ENCODE data around the gene C2CD4C. TPM values are rescaled to one million over a fixed set of nuclear protein-coding genes. Genes with fewer than 3 reads are reported as not detected.

Gene C2CD4C
- polyA plus RNA-seq, 3 donors = not detected

DNA sequence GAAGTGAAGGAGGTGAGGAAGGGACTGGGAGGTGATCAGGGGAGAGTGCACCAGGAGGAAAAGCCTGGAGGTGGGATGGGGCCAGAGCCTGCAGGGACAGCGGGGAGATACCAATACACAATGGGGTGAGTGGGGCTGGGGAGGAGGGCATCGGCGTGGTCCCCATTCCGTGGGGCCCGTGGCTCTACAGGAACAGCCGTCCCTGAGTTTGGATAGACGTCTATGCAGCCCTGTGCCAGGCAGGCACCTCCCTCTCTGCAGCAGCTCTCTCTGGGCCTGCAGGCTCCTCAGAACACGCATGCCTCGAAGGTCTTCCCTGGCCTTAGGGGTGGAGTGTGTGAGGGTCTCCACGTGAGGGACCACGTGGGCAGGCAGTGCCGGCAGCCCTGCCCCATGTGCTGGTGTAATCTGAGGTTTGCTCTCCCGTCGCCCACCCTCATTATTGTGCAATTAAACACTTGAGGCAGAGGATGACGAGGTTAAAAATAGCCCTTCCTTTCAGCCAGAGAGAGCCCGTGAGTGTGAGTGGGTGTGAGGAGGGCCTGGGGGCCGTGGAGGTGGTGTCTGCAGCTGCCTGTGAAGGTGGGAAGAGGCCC, 16.5 kb downstream of the C2CD4C start:
- intact Hi-C loops (cut with micrococcal nuclease) = no loop called here
- Mint-ChIP-seq H3K36me3 (no peaks in the 10 kb centered on the region), H3K27ac (no peak overlapping the region), H3K27me3 (ENCODE audit: low read depth in 3 of 3) (peaks cover 13 to 14% (median 13%) of the 10 kb centered on the region in 3 donors), H3K4me3 (no peak overlapping the region), H3K9me3 (peaks cover 20 to 36% (median 31%) of the 10 kb centered on the region in 7 donors), H3K4me1 (peaks cover 4% of the 10 kb centered on the region)
- no peak for TF ChIP-seq CTCF (IDR thresholded peaks at IDR 0.05)
- no peak for DNase-seq
- 60% methylated on average over 8 of the region's 17 CpGs for WGBS (ENCODE audit: insufficient coverage)
- Histone ChIP-seq H3K4me3 (replicated peaks in 1 of 3; ENCODE audit: low read depth in 2 of 3, low read length in 3 of 3) (no peak overlapping the region), H3K27ac (ENCODE audit: low read depth in 1 of 2, low read length in 2 of 2) (no peak overlapping the region), H3K4me1 (ENCODE audit: control insufficient read depth in 1 of 2, insufficient read depth in 2 of 2, low read length in 2 of 2) (no peaks in the 10 kb centered on the region), H3K27me3 (ENCODE audit: control insufficient read depth in 2 of 2, insufficient read depth in 2 of 2, low read length in 2 of 2) (peaks cover 0 to 4% of the 10 kb centered on the region in 2 donors), H3K36me3 (replicated peaks in 1 of 2; ENCODE audit: control insufficient read depth in 1 of 2, insufficient read depth in 2 of 2, low read length in 2 of 2) (no peaks in the 10 kb centered on the region), H4K20me1 (ENCODE audit: insufficient read depth, low read length) (no peaks in the 10 kb centered on the region), H3K9ac (ENCODE audit: insufficient read depth, low read length, poor library complexity, severe bottlenecking) (no peak overlapping the region), H2AFZ (ENCODE audit: insufficient read depth, low read depth, low read length, poor library complexity, severe bottlenecking) (no peak overlapping the region), H3K79me2 (ENCODE audit: insufficient read depth, low read length) (no peaks in the 10 kb centered on the region), H3K4me2 (replicated peaks; ENCODE audit: extremely low read depth, low read length, poor library complexity, severe bottlenecking) (no peak overlapping the region), H3K9me3 (replicated peaks in 1 of 2; ENCODE audit: control insufficient read depth in 1 of 2, insufficient read depth in 1 of 2, low read length in 2 of 2) (peaks cover 21 to 27% of the 10 kb centered on the region in 2 donors)

GRCh38 chr19:391726-392374, 17.1 kb downstream of the C2CD4C start:
- no peak for DNase-seq
- H2AFZ ChIP-seq (ENCODE audit: insufficient read depth, low read depth, low read length, poor library complexity, severe bottlenecking) = no peak overlapping the region
- 89% methylated on average over 27 of the region's 30 CpGs for WGBS (ENCODE audit: insufficient coverage)

More at GRCh38 chr19:391726-392374, 17.1 kb downstream of the C2CD4C start:
- Mint-ChIP-seq H3K9me3 (peaks cover 17 to 31% (median 27%) of the 10 kb centered on the region in 7 donors), H3K4me3 (no peak overlapping the region), H3K4me1 (peaks cover 4% of the 10 kb centered on the region), H3K27me3 (ENCODE audit: low read depth in 3 of 3) (peaks cover 16 to 19% (median 17%) of the 10 kb centered on the region in 3 donors), H3K36me3 (no peaks in the 10 kb centered on the region), H3K27ac (no peak overlapping the region)
- intact Hi-C loops (cut with micrococcal nuclease) = no loop called here
- Histone ChIP-seq H3K79me2 (ENCODE audit: insufficient read depth, low read length) (no peaks in the 10 kb centered on the region), H4K20me1 (ENCODE audit: insufficient read depth, low read length) (no peaks in the 10 kb centered on the region), H3K4me3 (replicated peaks in 1 of 3; ENCODE audit: low read depth in 2 of 3, low read length in 3 of 3) (no peak overlapping the region), H3K9me3 (replicated peaks in 1 of 2; ENCODE audit: control insufficient read depth in 1 of 2, insufficient read depth in 1 of 2, low read length in 2 of 2) (peaks cover 21 to 24% of the 10 kb centered on the region in 2 donors), H3K27ac (ENCODE audit: low read depth in 1 of 2, low read length in 2 of 2) (no peak overlapping the region), H3K4me2 (replicated peaks; ENCODE audit: extremely low read depth, low read length, poor library complexity, severe bottlenecking) (no peak overlapping the region), H3K9ac (ENCODE audit: insufficient read depth, low read length, poor library complexity, severe bottlenecking) (no peak overlapping the region), H3K27me3 (ENCODE audit: control insufficient read depth in 2 of 2, insufficient read depth in 2 of 2, low read length in 2 of 2) (peaks cover 0 to 5% of the 10 kb centered on the region in 2 donors), H3K36me3 (replicated peaks in 1 of 2; ENCODE audit: control insufficient read depth in 1 of 2, insufficient read depth in 2 of 2, low read length in 2 of 2) (no peaks in the 10 kb centered on the region), H3K4me1 (ENCODE audit: control insufficient read depth in 1 of 2, insufficient read depth in 2 of 2, low read length in 2 of 2) (no peaks in the 10 kb centered on the region)
- TF ChIP-seq CTCF (IDR thresholded peaks at IDR 0.05) = no peak

Data from CD14-positive monocyte (primary cell).